Uterine smooth muscle cell (primary cell): Measurements from ENCODE around the gene CEBPB. TPM values are rescaled to one million over a fixed set of nuclear protein-coding genes. Genes with fewer than 3 reads are reported as not detected.

Experiments used
- total RNA-seq: library from RNA; depleted of rRNA; stranded (reverse); fragments of >200 nt; gene quantifications from 2 replicates; pipeline ENCODE4 v1.2.3, GENCODE V29; 2014

Gene CEBPB
- 145 and 164 TPM in 2 replicates for total RNA-seq

GRCh38 chr20:50190251-50191064, at the start of gene CEBPB:
Gene CEBPB (plus strand): TSS chr20:50190830. CDS start chr20:50191034, 204 bp downstream.

GRCh38 chr20:50153500-50154377, 36.9 kb upstream of the CEBPB start, which contains the start of gene PEDS1:
Gene PEDS1 (minus strand): TSS chr20:50153723. CDS start chr20:50153637, 86 bp downstream.

Other genes with a start within 250 kb of the CEBPB start
- gene SNAI1, start 207.8 kb upstream of the CEBPB start, total RNA-seq = 0.11 and 0.12 TPM in 2 replicates
- 26.2 and 32.4 TPM in 2 replicates for gene UBE2V1, start 77.7 kb upstream of the CEBPB start, total RNA-seq
- gene PEDS1, start 37.1 kb upstream of the CEBPB start, total RNA-seq = 9.4 and 10.5 TPM in 2 replicates